GM12878 (cell line): ENCODE measurements around the gene EIF2B5. TPM values are rescaled to one million over a fixed set of nuclear protein-coding genes. Genes with fewer than 3 reads are reported as not detected.

ENCODE experiments used
- ATF7 ChIP-seq: fragments of 450-650 bp; IDR thresholded peaks from 2 replicates; pipeline ENCODE4 v1.6.1; 2016; ENCODE audit warnings: low read depth, mild to moderate bottlenecking
- GATAD2B ChIP-seq: fragments of 450-650 bp; conservative IDR thresholded peaks from 2 replicates; pipeline ENCODE4 v1.6.1; 2017; ENCODE audit warnings: low read depth, mild to moderate bottlenecking, moderate library complexity
- JUNB ChIP-seq: IDR thresholded peaks from 2 replicates; pipeline ENCODE4 v1.6.1; 2016; ENCODE audit warnings: antibody characterized with exemption, mild to moderate bottlenecking
- KDM1A ChIP-seq: fragments of 200-600 bp; sonication (generic); IDR thresholded peaks from 2 replicates; pipeline ENCODE4 v1.6.1; 2016; ENCODE audit warnings: borderline replicate concordance
- KLF5 ChIP-seq: fragments of 450-650 bp; IDR thresholded peaks from 2 replicates; pipeline ENCODE4 v1.6.1; 2014; ENCODE audit warnings: mild to moderate bottlenecking; ENCODE audit not compliant: partially characterized antibody
- MTA2 ChIP-seq: fragments of 450-650 bp; IDR thresholded peaks from 2 replicates; pipeline ENCODE4 v1.6.1; 2016; ENCODE audit warnings: low read depth, mild to moderate bottlenecking, moderate library complexity
- NR2C2 ChIP-seq: IDR thresholded peaks from 2 replicates; pipeline ENCODE4 v1.6.1; 2011; ENCODE audit warnings: borderline replicate concordance, low read depth; ENCODE audit not compliant: control insufficient read depth, insufficient read length
- RAD21 ChIP-seq: IDR thresholded peaks from 2 replicates; pipeline ENCODE4 v1.6.1; 2011; ENCODE audit warnings: mild to moderate bottlenecking, low read depth, low read length, moderate library complexity; ENCODE audit not compliant: insufficient read depth
- RAD51 ChIP-seq: fragments of 450-650 bp; IDR thresholded peaks from 2 replicates; pipeline ENCODE4 v1.6.1; 2016; ENCODE audit warnings: moderate library complexity, mild to moderate bottlenecking, inconsistent platforms
- RFX5 ChIP-seq: IDR thresholded peaks from 2 replicates; pipeline ENCODE4 v1.6.1; 2011; ENCODE audit warnings: low read depth, low read length, improper control_type of control experiment
- RUNX3 ChIP-seq: IDR thresholded peaks from 2 replicates; pipeline ENCODE4 v1.6.1; 2012; ENCODE audit warnings: low read length, inconsistent platforms
- SIX5 ChIP-seq: IDR thresholded peaks from 2 replicates; pipeline ENCODE4 v1.6.1; 2011; ENCODE audit warnings: mild to moderate bottlenecking, low read depth, low read length, moderate library complexity; ENCODE audit not compliant: severe bottlenecking
- SP1 ChIP-seq: IDR thresholded peaks from one replicate; pipeline ENCODE4 v1.6.1; 2011; ENCODE audit warnings: low read depth, low read length
- ZBED1 ChIP-seq: IDR thresholded peaks from 2 replicates; pipeline ENCODE4 v1.6.1; 2016; ENCODE audit warnings: borderline replicate concordance
- polyA plus RNA-seq, 11 experiments: library from polyadenylated mRNA; depleted of rRNA in 4 of 11; unstranded in 6 of 11; stranded (reverse) in 5 of 11; fragments of >200 nt; fragmentation: Nextera tagmentation in 4 of 11; fragmentation: Illumina TruSeq in 1 of 11; extraction: Ambion mirVana in 4 of 11; extraction: Trizol in 1 of 11; gene quantifications; 1 replicate in 1 of 11; 2 replicates in 10 of 11; pipeline versions ENCODE4 v1.2.1 to v1.2.3, GENCODE V29; 2011 to 2016; ENCODE audit warnings: inconsistent platforms in 2 of 11, missing spikeins in 2 of 11, low read depth in 1 of 11
- total RNA-seq, 4 experiments: library from RNA; depleted of rRNA in 3 of 4; stranded (reverse); fragments of >200 nt in 3 of 4; fragmentation: Illumina TruSeq in 1 of 4; extraction: Trizol in 1 of 4; gene quantifications; 2 replicates each; pipeline versions ENCODE4 v1.2.1 to v1.2.3, GENCODE V29; 2013 to 2021
- TF ChIP-seq, protein P1 (sequence below): fragments of 450-650 bp; formaldehyde crosslinking; IDR thresholded peaks from 2 replicates; pipeline ENCODE4 v1.4.0; 2022; ENCODE audit warnings: mild to moderate bottlenecking, moderate library complexity
- TF ChIP-seq, protein P2 (sequence below): fragments of 450-650 bp; IDR thresholded peaks from 2 replicates; pipeline ENCODE4 v1.6.1; 2016; ENCODE audit warnings: mild to moderate bottlenecking
- TF ChIP-seq, protein P3 (sequence below): fragments of 450-650 bp; IDR thresholded peaks from 2 replicates; pipeline ENCODE4 v1.6.1; 2017; ENCODE audit warnings: mild to moderate bottlenecking, low read depth, inconsistent platforms; ENCODE audit not compliant: poor library complexity, severe bottlenecking
- TF ChIP-seq, protein P4 (sequence below): IDR thresholded peaks from 2 replicates; pipeline ENCODE4 v1.6.1; 2012; ENCODE audit warnings: low read depth, low read length, improper control_type of control experiment
- TF ChIP-seq, protein P5 (sequence below): fragments of 450-650 bp; IDR thresholded peaks from 2 replicates; pipeline ENCODE4 v1.6.1; 2018; ENCODE audit warnings: borderline replicate concordance, mild to moderate bottlenecking; ENCODE audit not compliant: partially characterized antibody

The EIF2B5 gene
- total and polyA plus RNA-seq, 10 of the 15 experiments (the other 5 are each of a cell fraction or from before 2014, with no cell fraction given): 13.7 to 82.7 (median 52.2) TPM

- TF ChIP-seq KDM1A (no peak), SP1 (peak; percentile 44), RFX5 (no peak), MTA2 (peak; percentile 40; the same call in 1 of the 2 replicates), SIX5 (peak; percentile 60), KLF5 (no peak), GATAD2B (peak; percentile 68; the same call in 1 of the 2 replicates), ATF7 (no peak; the same call in 1 of the 2 replicates), RAD51 (no peak), RAD21 (no peak), RUNX3 (peak; percentile 95), JUNB (no peak), ZBED1 (no peak), NR2C2 (no peak)
- TF ChIP-seq, protein P1, sequence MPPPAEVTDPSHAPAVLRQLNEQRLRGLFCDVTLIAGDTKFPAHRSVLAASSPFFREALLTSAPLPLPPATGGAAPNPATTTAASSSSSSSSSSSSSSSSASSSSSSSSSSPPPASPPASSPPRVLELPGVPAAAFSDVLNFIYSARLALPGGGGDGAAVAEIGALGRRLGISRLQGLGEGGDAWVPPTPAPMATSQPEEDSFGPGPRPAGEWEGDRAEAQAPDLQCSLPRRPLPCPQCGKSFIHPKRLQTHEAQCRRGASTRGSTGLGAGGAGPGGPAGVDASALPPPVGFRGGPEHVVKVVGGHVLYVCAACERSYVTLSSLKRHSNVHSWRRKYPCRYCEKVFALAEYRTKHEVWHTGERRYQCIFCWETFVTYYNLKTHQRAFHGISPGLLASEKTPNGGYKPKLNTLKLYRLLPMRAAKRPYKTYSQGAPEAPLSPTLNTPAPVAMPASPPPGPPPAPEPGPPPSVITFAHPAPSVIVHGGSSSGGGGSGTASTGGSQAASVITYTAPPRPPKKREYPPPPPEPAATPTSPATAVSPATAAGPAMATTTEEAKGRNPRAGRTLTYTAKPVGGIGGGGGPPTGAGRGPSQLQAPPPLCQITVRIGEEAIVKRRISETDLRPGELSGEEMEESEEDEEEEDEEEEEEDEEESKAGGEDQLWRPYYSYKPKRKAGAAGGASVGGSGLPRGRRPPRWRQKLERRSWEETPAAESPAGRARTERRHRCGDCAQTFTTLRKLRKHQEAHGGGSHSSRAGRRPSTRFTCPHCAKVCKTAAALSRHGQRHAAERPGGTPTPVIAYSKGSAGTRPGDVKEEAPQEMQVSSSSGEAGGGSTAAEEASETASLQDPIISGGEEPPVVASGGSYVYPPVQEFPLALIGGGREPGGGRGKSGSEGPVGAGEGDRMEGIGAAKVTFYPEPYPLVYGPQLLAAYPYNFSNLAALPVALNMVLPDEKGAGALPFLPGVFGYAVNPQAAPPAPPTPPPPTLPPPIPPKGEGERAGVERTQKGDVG (CRISPR knock-in tag): no peak
- TF ChIP-seq, protein P2, sequence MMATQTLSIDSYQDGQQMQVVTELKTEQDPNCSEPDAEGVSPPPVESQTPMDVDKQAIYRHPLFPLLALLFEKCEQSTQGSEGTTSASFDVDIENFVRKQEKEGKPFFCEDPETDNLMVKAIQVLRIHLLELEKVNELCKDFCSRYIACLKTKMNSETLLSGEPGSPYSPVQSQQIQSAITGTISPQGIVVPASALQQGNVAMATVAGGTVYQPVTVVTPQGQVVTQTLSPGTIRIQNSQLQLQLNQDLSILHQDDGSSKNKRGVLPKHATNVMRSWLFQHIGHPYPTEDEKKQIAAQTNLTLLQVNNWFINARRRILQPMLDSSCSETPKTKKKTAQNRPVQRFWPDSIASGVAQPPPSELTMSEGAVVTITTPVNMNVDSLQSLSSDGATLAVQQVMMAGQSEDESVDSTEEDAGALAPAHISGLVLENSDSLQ: no peak
- TF ChIP-seq, protein P3, sequence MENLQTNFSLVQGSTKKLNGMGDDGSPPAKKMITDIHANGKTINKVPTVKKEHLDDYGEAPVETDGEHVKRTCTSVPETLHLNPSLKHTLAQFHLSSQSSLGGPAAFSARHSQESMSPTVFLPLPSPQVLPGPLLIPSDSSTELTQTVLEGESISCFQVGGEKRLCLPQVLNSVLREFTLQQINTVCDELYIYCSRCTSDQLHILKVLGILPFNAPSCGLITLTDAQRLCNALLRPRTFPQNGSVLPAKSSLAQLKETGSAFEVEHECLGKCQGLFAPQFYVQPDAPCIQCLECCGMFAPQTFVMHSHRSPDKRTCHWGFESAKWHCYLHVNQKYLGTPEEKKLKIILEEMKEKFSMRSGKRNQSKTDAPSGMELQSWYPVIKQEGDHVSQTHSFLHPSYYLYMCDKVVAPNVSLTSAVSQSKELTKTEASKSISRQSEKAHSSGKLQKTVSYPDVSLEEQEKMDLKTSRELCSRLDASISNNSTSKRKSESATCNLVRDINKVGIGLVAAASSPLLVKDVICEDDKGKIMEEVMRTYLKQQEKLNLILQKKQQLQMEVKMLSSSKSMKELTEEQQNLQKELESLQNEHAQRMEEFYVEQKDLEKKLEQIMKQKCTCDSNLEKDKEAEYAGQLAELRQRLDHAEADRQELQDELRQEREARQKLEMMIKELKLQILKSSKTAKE: no peak
- TF ChIP-seq, protein P4, sequence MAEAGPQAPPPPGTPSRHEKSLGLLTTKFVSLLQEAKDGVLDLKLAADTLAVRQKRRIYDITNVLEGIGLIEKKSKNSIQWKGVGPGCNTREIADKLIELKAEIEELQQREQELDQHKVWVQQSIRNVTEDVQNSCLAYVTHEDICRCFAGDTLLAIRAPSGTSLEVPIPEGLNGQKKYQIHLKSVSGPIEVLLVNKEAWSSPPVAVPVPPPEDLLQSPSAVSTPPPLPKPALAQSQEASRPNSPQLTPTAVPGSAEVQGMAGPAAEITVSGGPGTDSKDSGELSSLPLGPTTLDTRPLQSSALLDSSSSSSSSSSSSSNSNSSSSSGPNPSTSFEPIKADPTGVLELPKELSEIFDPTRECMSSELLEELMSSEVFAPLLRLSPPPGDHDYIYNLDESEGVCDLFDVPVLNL: peak; percentile 45; the same call in 1 of the 2 replicates
- TF ChIP-seq, protein P5, sequence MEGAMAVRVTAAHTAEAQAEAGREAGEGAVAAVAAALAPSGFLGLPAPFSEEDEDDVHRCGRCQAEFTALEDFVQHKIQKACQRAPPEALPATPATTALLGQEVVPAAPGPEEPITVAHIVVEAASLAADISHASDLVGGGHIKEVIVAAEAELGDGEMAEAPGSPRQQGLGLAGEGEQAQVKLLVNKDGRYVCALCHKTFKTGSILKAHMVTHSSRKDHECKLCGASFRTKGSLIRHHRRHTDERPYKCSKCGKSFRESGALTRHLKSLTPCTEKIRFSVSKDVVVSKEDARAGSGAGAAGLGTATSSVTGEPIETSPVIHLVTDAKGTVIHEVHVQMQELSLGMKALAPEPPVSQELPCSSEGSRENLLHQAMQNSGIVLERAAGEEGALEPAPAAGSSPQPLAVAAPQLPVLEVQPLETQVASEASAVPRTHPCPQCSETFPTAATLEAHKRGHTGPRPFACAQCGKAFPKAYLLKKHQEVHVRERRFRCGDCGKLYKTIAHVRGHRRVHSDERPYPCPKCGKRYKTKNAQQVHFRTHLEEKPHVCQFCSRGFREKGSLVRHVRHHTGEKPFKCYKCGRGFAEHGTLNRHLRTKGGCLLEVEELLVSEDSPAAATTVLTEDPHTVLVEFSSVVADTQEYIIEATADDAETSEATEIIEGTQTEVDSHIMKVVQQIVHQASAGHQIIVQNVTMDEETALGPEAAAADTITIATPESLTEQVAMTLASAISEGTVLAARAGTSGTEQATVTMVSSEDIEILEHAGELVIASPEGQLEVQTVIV: peak; percentile 83
Measured at GRCh38 chr3:184135149-184135910, at the start of gene EIF2B5 (continued).
